ENCODE results near the gene PFN3. TPM values are rescaled to one million over a fixed set of nuclear protein-coding genes. Genes with fewer than 3 reads are reported as not detected.

Gene PFN3
- total and polyA plus RNA-seq, 2 of the 4 experiments (the other 2 are of a cell fraction) = not detected

DNA sequence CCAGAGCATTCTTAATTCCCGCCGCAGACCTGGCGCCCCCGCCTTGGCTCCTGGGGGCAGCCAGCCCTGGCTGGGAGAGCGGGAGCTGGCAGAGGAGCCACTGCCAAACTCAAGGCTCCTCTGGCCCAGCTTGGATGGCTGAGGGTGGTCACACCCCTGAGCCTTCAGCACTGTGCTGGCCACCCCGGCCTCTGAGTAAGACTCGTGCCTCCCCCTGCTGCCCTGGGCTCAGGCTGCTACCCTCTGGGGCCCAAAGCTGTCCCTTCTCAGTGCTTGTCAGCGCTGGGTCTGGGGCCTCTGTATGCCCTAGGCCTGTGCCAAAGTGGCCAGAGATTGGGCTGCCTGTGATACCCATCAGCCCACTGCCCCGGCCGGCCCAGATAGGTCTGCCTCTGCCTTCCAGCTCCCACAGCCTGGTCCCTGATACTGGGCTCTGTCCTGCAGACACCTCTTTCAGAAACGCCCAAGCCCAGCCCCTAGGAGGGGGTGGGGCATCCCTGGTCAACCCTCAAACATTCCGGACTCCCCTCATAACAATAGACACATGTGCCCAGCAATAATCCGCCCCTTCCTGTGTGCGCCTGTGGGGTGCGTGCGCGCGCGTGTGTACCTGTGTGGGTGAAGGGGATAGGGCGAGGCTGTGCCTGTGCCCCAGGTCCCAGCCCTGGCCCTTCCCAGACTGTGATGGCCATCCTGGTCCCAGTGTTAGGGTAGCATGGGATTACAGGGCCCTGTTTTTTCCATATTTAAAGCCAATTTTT is 41.8 kb upstream of the PFN3 start:
- Histone ChIP-seq H3K27me3 (ENCODE audit: control insufficient read depth, insufficient read depth, low read length) (no peaks in the 10 kb centered on the region), H3K9ac (ENCODE audit: low read depth, low read length) (no peak overlapping the region), H2AFZ (replicated peaks; ENCODE audit: low read length, poor library complexity) (no peak overlapping the region), H3K27ac (ENCODE audit: insufficient read depth, low read length) (no peak overlapping the region), H4K91ac (ENCODE audit: insufficient read depth, low read depth, low read length) (no peak overlapping the region), H3K18ac (ENCODE audit: low read depth, low read length) (no peak overlapping the region), H3K56ac (ENCODE audit: extremely low read depth, insufficient read depth, low read length) (no peak overlapping the region), H3K79me1 (ENCODE audit: low read depth in 1 of 2, low read length in 2 of 2) (peaks cover 0 to 4% of the 10 kb centered on the region in 2 experiments; a peak in 1 of 4 replicates), H2BK5ac (ENCODE audit: low read depth, low read length, poor library complexity, severe bottlenecking) (no peak overlapping the region), H2BK20ac (ENCODE audit: low read depth, low read length) (no peak overlapping the region), H3K14ac (replicated peaks; ENCODE audit: low read depth, low read length) (no peak overlapping the region), H2AK9ac (replicated peaks; ENCODE audit: low read depth, low read length, poor library complexity) (peak overlapping the region; percentile 65), H3K4me2 (ENCODE audit: low read depth, low read length) (no peak overlapping the region), H3K9me1 (ENCODE audit: insufficient read depth, low read length) (peaks cover 5% of the 10 kb centered on the region; the same call in 1 of the 2 replicates), H2AK5ac (ENCODE audit: low read depth, low read length) (no peak overlapping the region), H3K4ac (ENCODE audit: low read depth, low read length) (no peak overlapping the region), H3K9me3 (ENCODE audit: control insufficient read depth, insufficient read depth, low read length) (no peaks in the 10 kb centered on the region), H2BK15ac (ENCODE audit: low read depth, low read length) (no peak overlapping the region), H3K4me1 (ENCODE audit: control insufficient read depth, insufficient read depth, low read length) (peaks cover 3% of the 10 kb centered on the region), H4K5ac (ENCODE audit: low read depth, low read length) (no peak overlapping the region), H3K23ac (ENCODE audit: low read depth, low read length) (no peak overlapping the region), H3K36me3 (ENCODE audit: control insufficient read depth, insufficient read depth, low read length) (peaks cover 13% of the 10 kb centered on the region; the same call in 1 of the 2 replicates), H4K20me1 (ENCODE audit: insufficient read depth, low read length) (peaks cover 4% of the 10 kb centered on the region; the same call in 1 of the 2 replicates), H2BK120ac (ENCODE audit: low read depth, low read length) (no peak overlapping the region), H3K4me3 (ENCODE audit: insufficient read depth, low read depth, low read length) (no peak overlapping the region), H4K8ac (ENCODE audit: low read depth in 2 of 2, low read length in 2 of 2) (no peak overlapping the region)
- ChIA-PET POLR2A (ENCODE audit: unreplicated experiment) (no interaction called here), CTCF (interaction anchor here (1.1 kb wide), 1 partner anchor 38 kb away, joined by 3 read pairs; no protein-coding TSS in a partner anchor)
- no peak for TF ChIP-seq RCOR1 (IDR thresholded peaks at IDR 0.05; ENCODE audit: insufficient replicate concordance, low read length)
- TF ChIP-seq RAD21 (IDR thresholded peaks at IDR 0.05; ENCODE audit: low read length) = no peak
- no peak for TF ChIP-seq NFE2L2 (IDR thresholded peaks at IDR 0.05; ENCODE audit: low read depth, low read length)
- TF ChIP-seq MAFK (IDR thresholded peaks at IDR 0.05; ENCODE audit: low read depth, low read length) = no peak
- TF ChIP-seq, protein P1, sequence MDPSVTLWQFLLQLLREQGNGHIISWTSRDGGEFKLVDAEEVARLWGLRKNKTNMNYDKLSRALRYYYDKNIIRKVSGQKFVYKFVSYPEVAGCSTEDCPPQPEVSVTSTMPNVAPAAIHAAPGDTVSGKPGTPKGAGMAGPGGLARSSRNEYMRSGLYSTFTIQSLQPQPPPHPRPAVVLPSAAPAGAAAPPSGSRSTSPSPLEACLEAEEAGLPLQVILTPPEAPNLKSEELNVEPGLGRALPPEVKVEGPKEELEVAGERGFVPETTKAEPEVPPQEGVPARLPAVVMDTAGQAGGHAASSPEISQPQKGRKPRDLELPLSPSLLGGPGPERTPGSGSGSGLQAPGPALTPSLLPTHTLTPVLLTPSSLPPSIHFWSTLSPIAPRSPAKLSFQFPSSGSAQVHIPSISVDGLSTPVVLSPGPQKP (IDR thresholded peaks at IDR 0.05; ENCODE audit: borderline replicate concordance, low read depth, low read length) = no peak
- no peak for TF ChIP-seq MAZ (IDR thresholded peaks at IDR 0.05; ENCODE audit: borderline replicate concordance, low read depth, low read length)
- TF ChIP-seq BHLHE40 (IDR thresholded peaks at IDR 0.05; ENCODE audit: low read depth, low read length) = no peak
- no peak for TF ChIP-seq CEBPB (IDR thresholded peaks at IDR 0.05; ENCODE audit: low read depth, low read length)
- no peak for TF ChIP-seq SMC3 (IDR thresholded peaks at IDR 0.05; ENCODE audit: low read depth, low read length)
- no peak for TF ChIP-seq MXI1 (IDR thresholded peaks at IDR 0.05; ENCODE audit: borderline replicate concordance, low read depth, low read length)
- dilution Hi-C loops (cut with HindIII; ENCODE audit: low sequenced_read_pairs, unreplicated experiment) (no loop called here), in situ Hi-C loops (cut with MboI; ENCODE audit: low sequenced_read_pairs) (no loop called here), intact Hi-C loops (cut with micrococcal nuclease) (no loop called here)
- no TSS peak for BruUV-seq (replicated peaks)
- no peak for DNase-seq
- 100% methylated on average over 1 of the region's 20 CpGs; no CpG with 5 or more reads in 1 of the 2 experiments for WGBS, 2 experiments (ENCODE audit: extremely low coverage in 2 of 2, insufficient read length in 1 of 2)
- ATAC-seq (ENCODE audit: low read depth) = no peak

All from IMR-90 (cell line).